WTC11 (cell line): ENCODE results near the gene POLD3.

ENCODE experiments used
- CREM ChIP-seq: sonication (generic); formaldehyde crosslinking; IDR thresholded peaks from 2 replicates; pipeline ENCODE4 v1.8.1; 2022; ENCODE audit warnings: mild to moderate bottlenecking, missing genetic modification reagents, moderate library complexity
- ELF4 ChIP-seq: sonication (generic); formaldehyde crosslinking; IDR thresholded peaks from 2 replicates; pipeline ENCODE4 v1.8.1; 2022; ENCODE audit warnings: low read depth, mild to moderate bottlenecking, moderate library complexity, missing genetic modification reagents
- ZNF232 ChIP-seq: sonication (generic); formaldehyde crosslinking; IDR thresholded peaks from 2 replicates; pipeline ENCODE4 v1.8.0; 2022; ENCODE audit warnings: mild to moderate bottlenecking, missing genetic modification reagents
- ZNF416 ChIP-seq: fragments of 250-450 bp; sonication (Bioruptor Pico); IDR thresholded peaks from 2 replicates; pipeline ENCODE4 v1.9.0; 2021; ENCODE audit warnings: mild to moderate bottlenecking, inconsistent platforms
- TF ChIP-seq, protein P1 (sequence below): fragments of 200-600 bp; IDR thresholded peaks from 2 replicates; pipeline ENCODE4 v1.8.0; 2022; ENCODE audit warnings: antibody characterized with exemption
- TF ChIP-seq, protein P2 (sequence below): sonication (generic); formaldehyde crosslinking; IDR thresholded peaks from 2 replicates; pipeline ENCODE4 v1.8.1; 2023; ENCODE audit warnings: mild to moderate bottlenecking, missing genetic modification reagents, moderate library complexity
- TF ChIP-seq, protein P3 (sequence below): sonication (generic); formaldehyde crosslinking; IDR thresholded peaks from 2 replicates; pipeline ENCODE4 v1.8.1; 2023; ENCODE audit warnings: mild to moderate bottlenecking, moderate library complexity, missing genetic modification reagents

DNA sequence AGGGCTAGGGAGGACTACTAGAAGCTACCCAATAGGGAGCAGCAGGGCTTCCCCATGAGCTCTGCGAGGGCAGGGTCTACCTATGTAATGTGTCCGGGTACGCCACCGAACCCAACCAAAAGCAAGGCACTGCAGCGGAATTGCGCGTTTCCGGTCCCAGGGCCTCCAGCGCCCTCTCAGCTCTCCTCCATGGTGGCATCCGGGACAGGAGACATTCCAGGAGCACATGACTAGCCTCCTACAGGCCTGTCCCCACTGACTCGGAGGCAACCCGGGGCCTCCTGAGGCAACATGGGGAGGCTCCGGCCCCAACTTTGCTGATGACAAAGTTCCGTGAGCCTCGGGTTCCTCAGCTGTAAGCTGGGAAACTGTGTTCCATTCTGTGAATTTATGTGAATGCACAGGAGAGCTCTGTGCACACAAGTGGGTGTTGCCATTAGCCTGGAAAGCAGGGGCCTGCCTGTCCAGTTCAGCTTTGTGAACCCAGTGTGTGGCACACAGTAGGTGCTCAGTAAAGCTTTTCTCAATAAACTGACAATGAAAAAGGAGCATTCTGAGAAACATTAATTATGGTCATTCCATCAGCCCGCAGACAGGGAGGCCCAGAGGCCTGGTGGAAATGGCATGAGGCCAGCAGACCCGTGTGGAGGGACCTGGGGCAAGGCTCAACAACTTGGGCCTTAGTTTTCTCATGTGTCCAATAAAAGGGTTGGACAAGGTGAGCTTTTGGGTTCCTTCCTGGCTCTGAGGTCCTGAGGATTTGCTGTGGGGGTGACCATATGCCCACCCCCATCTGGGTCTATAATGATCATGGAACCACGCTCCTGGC is 88.5 kb downstream of the POLD3 start:
- TF ChIP-seq, protein P1, sequence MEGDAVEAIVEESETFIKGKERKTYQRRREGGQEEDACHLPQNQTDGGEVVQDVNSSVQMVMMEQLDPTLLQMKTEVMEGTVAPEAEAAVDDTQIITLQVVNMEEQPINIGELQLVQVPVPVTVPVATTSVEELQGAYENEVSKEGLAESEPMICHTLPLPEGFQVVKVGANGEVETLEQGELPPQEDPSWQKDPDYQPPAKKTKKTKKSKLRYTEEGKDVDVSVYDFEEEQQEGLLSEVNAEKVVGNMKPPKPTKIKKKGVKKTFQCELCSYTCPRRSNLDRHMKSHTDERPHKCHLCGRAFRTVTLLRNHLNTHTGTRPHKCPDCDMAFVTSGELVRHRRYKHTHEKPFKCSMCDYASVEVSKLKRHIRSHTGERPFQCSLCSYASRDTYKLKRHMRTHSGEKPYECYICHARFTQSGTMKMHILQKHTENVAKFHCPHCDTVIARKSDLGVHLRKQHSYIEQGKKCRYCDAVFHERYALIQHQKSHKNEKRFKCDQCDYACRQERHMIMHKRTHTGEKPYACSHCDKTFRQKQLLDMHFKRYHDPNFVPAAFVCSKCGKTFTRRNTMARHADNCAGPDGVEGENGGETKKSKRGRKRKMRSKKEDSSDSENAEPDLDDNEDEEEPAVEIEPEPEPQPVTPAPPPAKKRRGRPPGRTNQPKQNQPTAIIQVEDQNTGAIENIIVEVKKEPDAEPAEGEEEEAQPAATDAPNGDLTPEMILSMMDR: no peak
- no peak for TF ChIP-seq ZNF416 (CRISPR knock-in tag)
- TF ChIP-seq ELF4 (CRISPR knock-in tag): no peak
- TF ChIP-seq, protein P2, sequence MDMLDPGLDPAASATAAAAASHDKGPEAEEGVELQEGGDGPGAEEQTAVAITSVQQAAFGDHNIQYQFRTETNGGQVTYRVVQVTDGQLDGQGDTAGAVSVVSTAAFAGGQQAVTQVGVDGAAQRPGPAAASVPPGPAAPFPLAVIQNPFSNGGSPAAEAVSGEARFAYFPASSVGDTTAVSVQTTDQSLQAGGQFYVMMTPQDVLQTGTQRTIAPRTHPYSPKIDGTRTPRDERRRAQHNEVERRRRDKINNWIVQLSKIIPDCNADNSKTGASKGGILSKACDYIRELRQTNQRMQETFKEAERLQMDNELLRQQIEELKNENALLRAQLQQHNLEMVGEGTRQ (CRISPR knock-in tag): no peak
- TF ChIP-seq ZNF232 (CRISPR knock-in tag): no peak
- TF ChIP-seq CREM: no peak
- TF ChIP-seq, protein P3, sequence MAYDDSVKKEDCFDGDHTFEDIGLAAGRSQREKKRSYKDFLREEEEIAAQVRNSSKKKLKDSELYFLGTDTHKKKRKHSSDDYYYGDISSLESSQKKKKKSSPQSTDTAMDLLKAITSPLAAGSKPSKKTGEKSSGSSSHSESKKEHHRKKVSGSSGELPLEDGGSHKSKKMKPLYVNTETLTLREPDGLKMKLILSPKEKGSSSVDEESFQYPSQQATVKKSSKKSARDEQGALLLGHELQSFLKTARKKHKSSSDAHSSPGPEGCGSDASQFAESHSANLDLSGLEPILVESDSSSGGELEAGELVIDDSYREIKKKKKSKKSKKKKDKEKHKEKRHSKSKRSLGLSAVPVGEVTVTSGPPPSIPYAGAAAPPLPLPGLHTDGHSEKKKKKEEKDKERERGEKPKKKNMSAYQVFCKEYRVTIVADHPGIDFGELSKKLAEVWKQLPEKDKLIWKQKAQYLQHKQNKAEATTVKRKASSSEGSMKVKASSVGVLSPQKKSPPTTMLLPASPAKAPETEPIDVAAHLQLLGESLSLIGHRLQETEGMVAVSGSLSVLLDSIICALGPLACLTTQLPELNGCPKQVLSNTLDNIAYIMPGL (CRISPR knock-in tag): no peak
